Mucosa of descending colon (tissue), 3 donors: ENCODE results near the gene FOXI2. TPM values are rescaled to one million over a fixed set of nuclear protein-coding genes. Genes with fewer than 3 reads are reported as not detected.

Experiments used
- ATAC-seq: fragments of 200-7000 bp; cut with Tn5 transposase; one replicate; pipeline ENCODE4 v1.9.1; 2020; ENCODE audit warnings: mild to moderate bottlenecking, moderate library complexity
- DNase-seq, 3 donors: peaks; one replicate each; pipeline ENCODE4 v3.0.0-alpha.2; 2020
- H3K36me3 ChIP-seq: fragments of 200-600 bp; one replicate; pipeline ENCODE4 v1.8.0; 2021; ENCODE audit warnings: low read depth, mild to moderate bottlenecking
- H3K4me1 ChIP-seq: fragments of 200-600 bp; one replicate; pipeline ENCODE4 v1.8.0; 2021; ENCODE audit warnings: low read depth, mild to moderate bottlenecking
- H3K4me3 ChIP-seq: fragments of 200-600 bp; one replicate; pipeline ENCODE4 v1.8.0; 2021; ENCODE audit warnings: mild to moderate bottlenecking
- H3K9me3 ChIP-seq: fragments of 200-600 bp; one replicate; pipeline ENCODE4 v1.8.0; 2021; ENCODE audit warnings: mild to moderate bottlenecking
- intact Hi-C, 2 donors: fragments of 100-400 bp; cut with DNase I in 1 of 2; cut with micrococcal nuclease in 1 of 2; formaldehyde crosslinking; loops; one replicate each; pipeline versions ENCODE4 v1.11.0 to v1.11.1; 2022; cut with DNase I, micrococcal nuclease
- total RNA-seq, 3 donors: library from RNA; stranded (reverse); fragmentation: NEBNext Ultra II Directional in 2 of 3; extraction: Animal tissue kit (Norgen Biotek cat#: 25700) in 2 of 3; gene quantifications; one replicate each; pipeline versions ENCODE4 v1.2.1 to v1.2.4, GENCODE V29; 2021 to 2023
- TF ChIP-seq, protein P1 (sequence below): fragments of 200-600 bp; IDR thresholded peaks from one replicate; pipeline ENCODE4 v1.8.0; 2022; ENCODE audit warnings: antibody characterized with exemption, mild to moderate bottlenecking
- donor health status: DM: no; HTN: no; CAD: no; lungs with moderate emphysema.
- donor health status: DM: no; HTN: no; CAD: no.
- donor health status: DM: no; HTN: yes; CAD: no.

The FOXI2 gene
- total RNA-seq, 3 donors from 2014 or later: 0.12 TPM; not detected in 2

DNA sequence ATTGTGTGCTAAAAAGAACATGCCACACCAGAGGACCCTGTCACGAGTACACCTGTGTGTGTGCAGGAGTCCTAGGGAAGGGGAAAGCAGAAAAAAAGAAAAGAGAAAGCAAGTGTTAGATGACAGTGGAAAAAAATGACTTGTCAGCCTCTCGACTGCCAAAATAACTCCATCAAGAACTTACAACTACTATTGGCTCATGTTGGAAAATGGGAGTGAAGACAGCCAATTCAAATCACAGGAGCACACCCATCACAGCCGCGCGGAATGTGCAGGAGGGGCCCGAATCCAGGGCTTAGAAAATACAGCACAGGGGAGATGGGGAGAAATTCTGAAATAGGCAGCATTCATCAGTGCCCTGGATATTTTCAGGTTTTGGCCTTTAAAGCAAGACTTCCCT lies 38.1 kb upstream of the FOXI2 start:
- no peaks in the 10 kb centered on the region for H3K4me1 ChIP-seq
- no peak for DNase-seq
- TF ChIP-seq, protein P1, sequence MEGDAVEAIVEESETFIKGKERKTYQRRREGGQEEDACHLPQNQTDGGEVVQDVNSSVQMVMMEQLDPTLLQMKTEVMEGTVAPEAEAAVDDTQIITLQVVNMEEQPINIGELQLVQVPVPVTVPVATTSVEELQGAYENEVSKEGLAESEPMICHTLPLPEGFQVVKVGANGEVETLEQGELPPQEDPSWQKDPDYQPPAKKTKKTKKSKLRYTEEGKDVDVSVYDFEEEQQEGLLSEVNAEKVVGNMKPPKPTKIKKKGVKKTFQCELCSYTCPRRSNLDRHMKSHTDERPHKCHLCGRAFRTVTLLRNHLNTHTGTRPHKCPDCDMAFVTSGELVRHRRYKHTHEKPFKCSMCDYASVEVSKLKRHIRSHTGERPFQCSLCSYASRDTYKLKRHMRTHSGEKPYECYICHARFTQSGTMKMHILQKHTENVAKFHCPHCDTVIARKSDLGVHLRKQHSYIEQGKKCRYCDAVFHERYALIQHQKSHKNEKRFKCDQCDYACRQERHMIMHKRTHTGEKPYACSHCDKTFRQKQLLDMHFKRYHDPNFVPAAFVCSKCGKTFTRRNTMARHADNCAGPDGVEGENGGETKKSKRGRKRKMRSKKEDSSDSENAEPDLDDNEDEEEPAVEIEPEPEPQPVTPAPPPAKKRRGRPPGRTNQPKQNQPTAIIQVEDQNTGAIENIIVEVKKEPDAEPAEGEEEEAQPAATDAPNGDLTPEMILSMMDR: no peak
- no peak overlapping the region for H3K4me3 ChIP-seq
- H3K9me3 ChIP-seq: no peaks in the 10 kb centered on the region
- no peaks in the 10 kb centered on the region for H3K36me3 ChIP-seq
- intact Hi-C loops: no loop called here
- ATAC-seq: no peak

- ATAC-seq: no peak
- TF ChIP-seq, protein P1: no peak
- H3K4me1 ChIP-seq: no peaks in the 10 kb centered on the region
Observed at GRCh38 chr10:127699311-127699710, 37.7 kb upstream of the FOXI2 start.

GRCh38 chr10:127702271-127702670 lies 34.7 kb upstream of the FOXI2 start:
- TF ChIP-seq, protein P1: no peak
- Histone ChIP-seq H3K36me3 (no peaks in the 10 kb centered on the region), H3K4me3 (no peak overlapping the region), H3K4me1 (no peaks in the 10 kb centered on the region), H3K9me3 (no peaks in the 10 kb centered on the region)
- no peak for ATAC-seq
- intact Hi-C loops: no loop called here
- no peak for DNase-seq

More at GRCh38 chr10:127699311-127699710, 37.7 kb upstream of the FOXI2 start:
- intact Hi-C loops: no loop called here
- DNase-seq: no peak
- Histone ChIP-seq H3K36me3 (no peaks in the 10 kb centered on the region), H3K4me3 (no peak overlapping the region), H3K9me3 (no peaks in the 10 kb centered on the region)

GRCh38 chr10:127715249-127715648 lies 21.7 kb upstream of the FOXI2 start:
- no peak for ATAC-seq
- Histone ChIP-seq H3K9me3 (no peaks in the 10 kb centered on the region), H3K36me3 (no peaks in the 10 kb centered on the region), H3K4me3 (no peak overlapping the region), H3K4me1 (no peaks in the 10 kb centered on the region)
- TF ChIP-seq, protein P1: no peak
- intact Hi-C loops: no loop called here
- no peak for DNase-seq

DNA sequence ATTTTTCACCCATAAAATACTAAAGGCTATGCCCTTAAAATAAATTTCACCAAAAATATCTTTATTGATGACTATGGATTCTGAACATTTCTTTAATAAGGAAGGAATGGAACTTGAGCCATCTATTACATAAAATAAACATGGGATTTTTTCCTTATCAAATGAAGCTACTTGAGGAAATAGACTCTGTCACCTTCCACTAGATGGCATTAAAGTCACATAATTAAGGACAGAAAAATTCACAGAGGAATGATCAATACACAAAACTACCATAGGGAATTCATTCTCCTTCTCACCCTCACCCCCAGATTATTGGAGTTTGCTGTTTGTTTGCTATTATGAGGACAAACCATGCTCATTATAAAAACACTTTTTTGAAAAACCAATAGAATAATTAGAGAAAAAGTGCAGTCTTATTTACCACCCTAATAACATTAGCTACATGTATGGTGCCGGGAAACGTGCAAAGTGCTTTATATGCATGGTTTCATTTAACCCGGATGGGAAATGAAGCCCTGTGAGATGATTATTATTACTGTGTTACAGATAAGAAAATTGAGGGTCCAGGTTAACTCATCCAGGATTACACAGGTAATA lies 21.1 kb upstream of the FOXI2 start:
- Histone ChIP-seq H3K4me1 (no peaks in the 10 kb centered on the region), H3K36me3 (no peaks in the 10 kb centered on the region), H3K4me3 (no peak overlapping the region), H3K9me3 (no peaks in the 10 kb centered on the region)
- TF ChIP-seq, protein P1: no peak
- DNase-seq (no peak), ATAC-seq (no peak)
- intact Hi-C loops: no loop called here

DNA sequence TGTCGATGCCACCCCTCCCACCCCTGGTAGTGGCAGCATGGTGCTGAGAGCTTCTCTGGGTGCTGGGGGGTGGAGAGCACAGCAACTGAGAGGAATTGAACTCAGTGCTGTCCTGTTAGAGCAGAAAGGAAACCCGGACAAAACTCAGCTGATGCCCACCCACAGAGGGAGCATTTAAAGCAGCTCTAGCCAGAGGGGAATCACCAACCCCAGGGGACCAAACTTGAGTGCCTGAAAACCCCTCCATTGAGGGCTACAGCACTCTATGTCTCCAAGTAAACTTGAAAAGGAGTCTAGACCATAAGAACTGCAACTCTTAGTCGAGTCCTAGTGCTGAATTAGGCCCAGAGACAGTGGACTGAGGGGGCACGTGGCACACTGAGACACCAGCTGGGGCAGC lies 16.8 kb upstream of the FOXI2 start:
- TF ChIP-seq, protein P1: no peak
- no peaks in the 10 kb centered on the region for H3K4me1 ChIP-seq
- no peak for DNase-seq
- no peaks in the 10 kb centered on the region for H3K9me3 ChIP-seq
- no peak for ATAC-seq
- H3K4me3 ChIP-seq: no peak overlapping the region
- intact Hi-C loops: no loop called here
- no peaks in the 10 kb centered on the region for H3K36me3 ChIP-seq
